ENCODE measurements around the gene UBL7.

DNA sequence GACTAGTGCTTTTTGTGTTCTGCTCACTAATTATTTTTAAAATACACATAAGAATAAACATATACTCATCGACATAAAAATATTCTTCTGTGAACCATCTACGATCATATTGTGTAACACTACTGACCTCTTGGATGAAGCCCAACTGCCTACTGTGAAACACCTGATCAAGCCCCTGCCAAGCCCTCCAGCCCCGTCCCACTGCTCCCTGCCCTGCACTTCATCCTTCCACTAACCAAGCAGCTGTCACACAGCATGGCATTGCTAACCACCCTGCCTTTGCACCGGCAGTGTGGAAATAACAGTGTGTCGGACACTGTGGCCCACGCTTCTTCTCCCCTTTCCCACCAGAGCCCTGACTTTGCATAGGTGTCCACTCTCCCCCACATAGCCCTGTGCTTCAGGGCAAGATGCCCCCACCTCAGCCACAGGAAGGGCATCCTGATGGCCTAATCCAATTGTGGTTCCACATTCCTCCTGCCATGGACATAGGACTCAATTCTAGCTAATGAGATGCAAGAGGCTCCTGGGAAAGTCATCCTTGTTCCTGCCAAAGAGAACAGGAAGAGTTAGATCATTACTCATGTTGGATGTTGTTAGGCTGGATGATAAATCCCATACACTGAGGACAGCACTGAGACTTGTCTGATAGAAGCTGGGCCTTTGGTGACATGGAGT, 45.0 kb upstream of the UBL7 start:
- TF ChIP-seq, protein P1, sequence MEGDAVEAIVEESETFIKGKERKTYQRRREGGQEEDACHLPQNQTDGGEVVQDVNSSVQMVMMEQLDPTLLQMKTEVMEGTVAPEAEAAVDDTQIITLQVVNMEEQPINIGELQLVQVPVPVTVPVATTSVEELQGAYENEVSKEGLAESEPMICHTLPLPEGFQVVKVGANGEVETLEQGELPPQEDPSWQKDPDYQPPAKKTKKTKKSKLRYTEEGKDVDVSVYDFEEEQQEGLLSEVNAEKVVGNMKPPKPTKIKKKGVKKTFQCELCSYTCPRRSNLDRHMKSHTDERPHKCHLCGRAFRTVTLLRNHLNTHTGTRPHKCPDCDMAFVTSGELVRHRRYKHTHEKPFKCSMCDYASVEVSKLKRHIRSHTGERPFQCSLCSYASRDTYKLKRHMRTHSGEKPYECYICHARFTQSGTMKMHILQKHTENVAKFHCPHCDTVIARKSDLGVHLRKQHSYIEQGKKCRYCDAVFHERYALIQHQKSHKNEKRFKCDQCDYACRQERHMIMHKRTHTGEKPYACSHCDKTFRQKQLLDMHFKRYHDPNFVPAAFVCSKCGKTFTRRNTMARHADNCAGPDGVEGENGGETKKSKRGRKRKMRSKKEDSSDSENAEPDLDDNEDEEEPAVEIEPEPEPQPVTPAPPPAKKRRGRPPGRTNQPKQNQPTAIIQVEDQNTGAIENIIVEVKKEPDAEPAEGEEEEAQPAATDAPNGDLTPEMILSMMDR (IDR thresholded peaks at IDR 0.05), result no peak
- TF ChIP-seq POLR2A (IDR thresholded peaks at IDR 0.05), result no peak
